Mesendoderm (in vitro differentiated cells): ENCODE data around the gene DKC1.
A peak's percentile ranks its signal among the peaks of the same experiment; 100 is the strongest.

Source experiments
- DNase-seq: peaks from one replicate; pipeline ENCODE4 v3.0.0; 2013
- H2AK5ac ChIP-seq: 2 replicates; pipeline ENCODE4 v1.6.1; 2013; ENCODE audit warnings: low read length, inconsistent platforms
- H2BK120ac ChIP-seq: 2 replicates; pipeline ENCODE4 v1.6.1; 2013; ENCODE audit warnings: low read depth, mild to moderate bottlenecking, low read length, moderate library complexity, mixed read lengths
- H2BK15ac ChIP-seq: replicated peaks from 2 replicates; pipeline ENCODE4 v1.6.1; 2013; ENCODE audit warnings: low read depth, mild to moderate bottlenecking, moderate library complexity
- H2BK5ac ChIP-seq: 2 replicates; pipeline ENCODE4 v1.6.1; 2013; ENCODE audit warnings: low read length, inconsistent platforms
- H3K18ac ChIP-seq: 2 replicates; pipeline ENCODE4 v1.6.1; 2013; ENCODE audit warnings: mild to moderate bottlenecking, low read length, mixed read lengths
- H3K23ac ChIP-seq: one replicate; pipeline ENCODE4 v1.6.1; 2013; ENCODE audit warnings: low read length
- H3K27ac ChIP-seq: 2 replicates; pipeline ENCODE4 v1.5.1; 2013; ENCODE audit warnings: low read depth, mild to moderate bottlenecking, inconsistent platforms, low read length, moderate library complexity
- H3K27me3 ChIP-seq: 2 replicates; pipeline ENCODE4 v1.6.1; 2013; ENCODE audit warnings: low read length, control low read depth, mild to moderate bottlenecking, inconsistent platforms; ENCODE audit not compliant: insufficient read depth, poor library complexity
- H3K36me3 ChIP-seq: 2 replicates; pipeline ENCODE4 v1.6.1; 2013; ENCODE audit warnings: low read length, inconsistent platforms; ENCODE audit not compliant: control insufficient read depth, insufficient read depth
- H3K4ac ChIP-seq: one replicate; pipeline ENCODE4 v1.6.1; 2013; ENCODE audit warnings: low read depth, mild to moderate bottlenecking, low read length, moderate library complexity
- H3K4me1 ChIP-seq: 2 replicates; pipeline ENCODE4 v1.6.1; 2013; ENCODE audit warnings: low read depth, low read length, inconsistent platforms; ENCODE audit not compliant: control insufficient read depth
- H3K4me2 ChIP-seq: 2 replicates; pipeline ENCODE4 v1.6.1; 2013; ENCODE audit warnings: low read length
- H3K4me3 ChIP-seq: 2 replicates; pipeline ENCODE4 v1.5.1; 2013; ENCODE audit warnings: mild to moderate bottlenecking, low read length
- H3K56ac ChIP-seq: one replicate; pipeline ENCODE4 v1.6.1; 2013; ENCODE audit warnings: low read length
- H3K79me1 ChIP-seq: 2 replicates; pipeline ENCODE4 v1.6.1; 2013; ENCODE audit warnings: low read length, inconsistent platforms
- H3K79me2 ChIP-seq: 2 replicates; pipeline ENCODE4 v1.6.1; 2013; ENCODE audit warnings: mild to moderate bottlenecking, low read length; ENCODE audit not compliant: control insufficient read depth, insufficient read depth
- H3K9ac ChIP-seq: 2 replicates; pipeline ENCODE4 v1.6.1; 2013; ENCODE audit warnings: low read length, inconsistent platforms
- H4K5ac ChIP-seq: one replicate; pipeline ENCODE4 v1.6.1; 2013; ENCODE audit warnings: low read length
- H4K8ac ChIP-seq: one replicate; pipeline ENCODE4 v1.6.1; 2013; ENCODE audit warnings: low read depth, mild to moderate bottlenecking, control low read depth, low read length, moderate library complexity
- WGBS: extraction: QIAGEN DNeasy Blood & Tissue Kit; methylation state at CpG from one replicate; pipeline ENCODE4 v1.1.7; 2013; ENCODE audit warnings: low lambda C conversion rate, missing lambda C conversion rate; ENCODE audit not compliant: insufficient coverage; ENCODE audit errors: extremely low coverage; 5-methylcytosine and 5-hydroxymethylcytosine counted together

Gene DKC1

GRCh38 chrX:154795016-154795415 lies 32.4 kb downstream of the DKC1 start:
- Histone ChIP-seq H3K4me2 (no peak overlapping the region), H3K56ac (no peak overlapping the region), H3K27me3 (no peaks in the 10 kb centered on the region), H3K18ac (no peak overlapping the region), H3K4me3 (no peak overlapping the region), H3K4me1 (no peaks in the 10 kb centered on the region), H3K27ac (no peak overlapping the region), H2BK5ac (no peak overlapping the region), H3K23ac (no peak overlapping the region), H3K79me2 (no peaks in the 10 kb centered on the region), H4K8ac (no peak overlapping the region), H3K79me1 (no peaks in the 10 kb centered on the region), H3K9ac (no peak overlapping the region), H2BK120ac (no peak overlapping the region), H2BK15ac (no peak overlapping the region), H4K5ac (no peak overlapping the region), H3K4ac (no peak overlapping the region), H2AK5ac (no peak overlapping the region), H3K36me3 (no peaks in the 10 kb centered on the region)
- no CpG with 5 or more reads among the region's 2 CpGs for WGBS
- DNase-seq: no peak

GRCh38 chrX:154797006-154797405 lies 34.3 kb downstream of the DKC1 start:
- no peak overlapping the region for H4K8ac ChIP-seq
- no peak overlapping the region for H3K56ac ChIP-seq
- H2BK120ac ChIP-seq: no peak overlapping the region
- H3K36me3 ChIP-seq: no peaks in the 10 kb centered on the region
- H2BK15ac ChIP-seq: no peak overlapping the region
- H3K4me1 ChIP-seq: no peaks in the 10 kb centered on the region
- H2AK5ac ChIP-seq: no peak overlapping the region
- no peak overlapping the region for H3K4ac ChIP-seq
- no peak overlapping the region for H3K4me2 ChIP-seq
- no peak overlapping the region for H3K9ac ChIP-seq
- H3K4me3 ChIP-seq: no peak overlapping the region
- no peaks in the 10 kb centered on the region for H3K27me3 ChIP-seq
- no peak overlapping the region for H3K18ac ChIP-seq
- no peak overlapping the region for H3K23ac ChIP-seq
- H4K5ac ChIP-seq: no peak overlapping the region
- WGBS: no CpG with 5 or more reads among the region's 6 CpGs
- no peaks in the 10 kb centered on the region for H3K79me1 ChIP-seq
- no peak overlapping the region for H2BK5ac ChIP-seq
- peak; percentile 57 for DNase-seq
- no peaks in the 10 kb centered on the region for H3K79me2 ChIP-seq
- H3K27ac ChIP-seq: no peak overlapping the region

DNA sequence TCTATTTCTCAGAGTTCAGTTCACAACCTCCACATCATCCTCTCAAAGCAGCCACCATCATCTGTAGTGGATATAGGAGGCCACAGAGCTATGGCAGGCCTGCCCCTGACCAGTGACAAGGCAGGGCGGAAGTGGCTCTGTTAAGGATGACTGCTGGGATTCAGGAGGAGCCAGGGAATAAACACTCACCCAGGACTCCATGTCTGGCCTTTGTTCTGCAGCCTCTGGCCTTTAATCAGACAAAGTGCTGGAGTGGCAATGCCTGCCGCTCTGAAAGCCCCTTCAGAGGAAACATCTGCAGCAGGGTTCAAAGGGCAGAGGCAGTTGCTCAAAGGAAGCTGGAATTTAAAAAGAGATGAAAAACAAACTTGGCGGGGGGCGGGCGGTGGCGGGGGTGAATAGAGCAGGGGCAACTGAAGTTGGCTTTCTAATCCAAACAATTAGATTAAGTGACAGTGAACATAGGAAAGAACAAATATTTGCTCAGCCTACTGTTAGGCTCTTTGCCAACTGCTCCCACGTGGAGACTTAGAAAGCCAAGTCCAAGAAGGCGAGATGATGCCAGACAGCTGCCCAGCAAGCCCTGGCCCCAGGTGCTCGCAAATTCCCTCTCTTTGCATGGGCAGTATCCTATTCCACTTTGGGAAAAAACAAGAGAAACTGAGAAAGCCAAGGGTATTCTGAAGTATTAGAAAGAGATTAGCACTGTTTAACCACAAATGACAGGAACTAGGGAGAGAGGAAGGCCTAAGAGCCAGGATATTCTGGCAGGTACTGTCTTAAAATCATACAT lies 37.1 kb downstream of the DKC1 start:
- H3K9ac ChIP-seq: no peak overlapping the region
- no peak overlapping the region for H2AK5ac ChIP-seq
- no peak overlapping the region for H3K4me2 ChIP-seq
- H3K56ac ChIP-seq: no peak overlapping the region
- H3K27me3 ChIP-seq: no peaks in the 10 kb centered on the region
- no peak overlapping the region for H4K5ac ChIP-seq
- no peaks in the 10 kb centered on the region for H3K79me1 ChIP-seq
- no peak overlapping the region for H2BK5ac ChIP-seq
- no peak overlapping the region for H2BK120ac ChIP-seq
- H4K8ac ChIP-seq: no peak overlapping the region
- no peaks in the 10 kb centered on the region for H3K79me2 ChIP-seq
- H3K27ac ChIP-seq: no peak overlapping the region
- no peak overlapping the region for H3K4me3 ChIP-seq
- no peak overlapping the region for H3K23ac ChIP-seq
- H3K4me1 ChIP-seq: no peaks in the 10 kb centered on the region
- H3K36me3 ChIP-seq: no peaks in the 10 kb centered on the region
- H2BK15ac ChIP-seq: no peak overlapping the region
- H3K4ac ChIP-seq: no peak overlapping the region
- no peak overlapping the region for H3K18ac ChIP-seq
- no CpG with 5 or more reads among the region's 9 CpGs for WGBS
- DNase-seq: peak; percentile 26

DNA sequence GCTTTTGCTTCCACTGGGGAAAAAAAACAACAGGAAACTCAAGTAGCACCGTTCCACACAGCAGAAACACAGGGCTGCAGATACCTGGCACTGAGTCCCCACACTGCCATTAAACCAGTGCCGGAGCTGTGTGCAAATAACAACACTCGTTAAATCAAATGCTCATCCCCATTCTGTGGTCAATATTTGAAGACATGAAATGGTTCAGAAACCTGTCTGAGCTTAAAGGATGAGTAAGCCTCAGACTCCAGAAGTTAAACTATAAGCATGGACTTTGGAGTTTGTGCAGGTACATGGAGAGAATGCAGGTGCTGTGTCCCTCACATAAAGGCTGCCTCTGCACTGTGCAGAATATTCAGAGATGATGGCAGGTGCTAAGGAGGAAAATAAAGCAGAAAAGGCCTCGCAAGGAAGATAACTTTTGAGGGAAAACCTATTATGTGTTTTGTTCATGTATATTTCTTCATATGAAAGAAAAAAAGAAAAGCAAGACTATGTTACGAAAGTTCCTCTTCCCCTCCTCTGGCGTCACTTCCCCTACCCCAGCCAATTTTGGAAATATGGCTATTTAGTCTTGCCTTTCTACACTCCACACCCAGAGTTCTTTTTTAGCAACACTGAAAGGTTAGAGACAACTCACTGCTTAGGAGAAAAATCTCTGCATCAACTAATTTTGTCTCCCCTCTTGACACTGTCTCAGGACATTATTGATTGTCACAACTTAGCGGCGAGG lies 38.0 kb downstream of the DKC1 start:
- Histone ChIP-seq H3K27ac (no peak overlapping the region), H3K23ac (no peak overlapping the region), H3K4me1 (no peaks in the 10 kb centered on the region), H4K8ac (no peak overlapping the region), H3K4ac (no peak overlapping the region), H3K4me2 (no peak overlapping the region), H3K79me2 (no peaks in the 10 kb centered on the region), H3K9ac (no peak overlapping the region), H2AK5ac (no peak overlapping the region), H4K5ac (no peak overlapping the region), H3K27me3 (no peaks in the 10 kb centered on the region), H3K79me1 (no peaks in the 10 kb centered on the region), H3K18ac (no peak overlapping the region), H2BK15ac (no peak overlapping the region), H3K4me3 (no peak overlapping the region), H3K56ac (no peak overlapping the region), H2BK120ac (no peak overlapping the region), H2BK5ac (no peak overlapping the region), H3K36me3 (no peaks in the 10 kb centered on the region)
- WGBS: no CpG with 5 or more reads among the region's 8 CpGs
- DNase-seq: no peak

- DNase-seq: no peak
- Histone ChIP-seq H2BK15ac (no peak overlapping the region), H3K4me2 (no peak overlapping the region), H3K27ac (no peak overlapping the region), H3K27me3 (no peaks in the 10 kb centered on the region), H2BK120ac (no peak overlapping the region), H3K18ac (no peak overlapping the region), H3K36me3 (no peaks in the 10 kb centered on the region), H3K4me3 (no peak overlapping the region), H3K56ac (no peak overlapping the region), H3K4ac (no peak overlapping the region), H3K23ac (no peak overlapping the region), H4K5ac (no peak overlapping the region), H2BK5ac (no peak overlapping the region), H3K9ac (no peak overlapping the region), H3K79me2 (no peaks in the 10 kb centered on the region), H4K8ac (no peak overlapping the region), H3K79me1 (no peaks in the 10 kb centered on the region), H2AK5ac (no peak overlapping the region), H3K4me1 (peaks cover 4% of the 10 kb centered on the region)
- no CpG with 5 or more reads among the region's 2 CpGs for WGBS
These were observed 40.3 kb downstream of the DKC1 start for GRCh38 chrX:154802947-154803346.
